ENCODE data around the gene SEMA3A.
"Not testable (repeated sequence)": the region's sequence is repeated elsewhere in the genome, so short reads cannot be mapped to it uniquely, and the experiment has no call there.

SEMA3A gene

DNA sequence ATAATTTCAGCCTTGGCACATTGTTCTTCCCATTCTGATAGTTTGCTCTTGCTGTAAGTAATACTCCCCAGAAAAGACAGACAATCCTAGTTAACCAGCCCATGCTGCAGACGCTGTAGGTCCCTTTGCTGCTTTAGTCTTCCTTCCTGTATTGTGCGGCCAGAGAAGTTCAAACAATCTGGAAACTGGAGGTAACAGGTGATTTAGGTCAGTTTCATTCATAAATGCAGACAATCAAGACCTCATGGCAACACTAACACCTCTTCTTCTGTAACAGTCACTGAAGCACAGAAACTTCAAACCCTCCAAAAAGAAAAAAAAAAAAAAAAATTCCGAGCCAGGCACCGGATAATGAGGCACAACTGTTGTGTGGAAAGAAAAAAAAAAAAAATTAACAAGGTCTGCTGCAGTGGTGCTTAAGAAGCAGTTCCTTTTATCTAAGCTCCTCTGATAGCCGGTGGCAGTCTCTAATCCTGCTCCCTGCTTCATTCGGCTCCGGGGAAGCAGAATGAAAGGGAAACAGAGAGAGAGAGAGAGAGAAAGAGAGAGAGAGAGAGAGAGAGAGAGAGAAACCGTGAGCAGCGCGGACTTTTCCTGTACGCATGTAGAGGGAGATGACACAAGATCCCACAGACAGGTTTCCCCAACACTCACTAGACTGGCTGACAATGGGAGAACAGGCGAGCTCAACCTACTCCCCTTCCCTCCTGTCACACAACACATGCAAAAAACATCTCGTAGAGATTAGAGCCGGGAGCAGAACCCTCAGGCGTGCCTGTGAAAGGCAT is at the start of gene SEMA3A:
TSS of gene SEMA3A (minus strand) at position 306 of the 788 bp plus-strand sequence. CDS start at position 103, 203 bp downstream.
- DNase-seq: no peak

- DNase-seq: not testable (repeated sequence)
Measured at GRCh38 chr7:84243037-84243436, 48.4 kb upstream of the SEMA3A start.

- DNase-seq: no peak
Measured at GRCh38 chr7:84238596-84238995, 44.0 kb upstream of the SEMA3A start.

DNA sequence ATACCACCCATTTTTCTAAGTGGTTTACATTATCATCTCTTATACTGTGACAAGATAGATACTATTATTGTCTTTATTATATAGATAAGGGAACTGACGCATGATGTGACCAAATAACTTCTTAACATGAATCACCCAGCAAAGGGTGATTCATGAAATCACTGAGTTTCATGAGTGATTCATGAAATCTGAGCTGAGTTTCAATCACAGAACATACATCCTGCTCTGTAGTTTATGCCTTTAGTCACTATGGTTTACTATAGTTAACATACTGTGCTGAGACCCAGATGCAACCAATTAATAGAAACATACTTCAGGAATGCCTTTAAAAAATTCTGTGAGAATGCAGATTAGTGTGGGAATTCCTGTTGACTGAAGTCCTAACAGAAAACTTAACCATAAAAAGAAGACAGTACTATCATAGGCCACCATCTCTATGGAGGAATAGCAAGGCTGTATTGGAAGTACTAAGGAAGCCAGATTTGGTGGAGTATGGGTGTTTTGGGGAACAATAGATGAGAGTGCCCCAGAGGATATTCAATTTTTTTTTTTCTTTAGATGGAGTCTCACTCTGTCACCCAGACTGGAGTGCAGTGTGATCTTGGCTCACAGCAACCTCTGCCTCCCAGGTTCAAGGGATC is 43.1 kb upstream of the SEMA3A start:
- DNase-seq: no peak

DNA sequence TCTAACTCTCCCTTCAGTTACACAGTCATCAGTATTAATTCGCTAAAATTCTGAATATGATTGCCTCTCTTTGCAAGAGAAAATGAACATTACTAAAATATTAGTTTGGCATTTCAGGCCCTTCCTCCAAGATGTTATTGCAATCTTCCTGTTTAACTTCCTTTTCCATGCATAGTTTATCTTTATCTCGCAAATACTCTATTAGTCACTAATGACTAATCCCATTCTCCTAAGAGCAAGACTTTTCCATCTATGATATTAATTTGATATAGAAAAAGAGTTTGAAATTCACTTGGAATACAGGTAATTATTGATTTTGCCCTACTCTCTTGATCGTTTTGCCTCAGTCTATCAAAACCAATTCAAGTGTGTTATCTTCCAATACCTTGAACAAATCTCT is 41.8 kb upstream of the SEMA3A start:
- DNase-seq: no peak

DNA sequence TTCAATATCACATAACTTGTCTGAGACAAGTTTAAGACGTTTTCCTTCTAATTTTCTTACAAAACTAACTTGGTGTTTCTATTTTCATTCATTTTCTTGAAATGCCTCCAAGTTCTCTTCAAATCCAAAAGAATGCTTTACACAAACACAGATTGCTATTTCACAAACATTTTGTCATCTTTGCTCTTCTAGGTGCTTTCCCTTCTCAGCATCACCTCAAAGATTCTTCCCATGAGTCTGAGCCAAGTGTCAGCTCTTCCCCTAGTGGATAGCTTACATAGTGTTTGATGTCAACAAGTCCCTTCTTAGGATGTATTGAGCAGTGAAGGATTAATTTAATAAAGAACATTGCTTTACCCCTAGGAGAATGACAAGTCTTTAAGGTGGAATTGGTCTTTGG is 38.1 kb upstream of the SEMA3A start:
- no peak for DNase-seq

DNA sequence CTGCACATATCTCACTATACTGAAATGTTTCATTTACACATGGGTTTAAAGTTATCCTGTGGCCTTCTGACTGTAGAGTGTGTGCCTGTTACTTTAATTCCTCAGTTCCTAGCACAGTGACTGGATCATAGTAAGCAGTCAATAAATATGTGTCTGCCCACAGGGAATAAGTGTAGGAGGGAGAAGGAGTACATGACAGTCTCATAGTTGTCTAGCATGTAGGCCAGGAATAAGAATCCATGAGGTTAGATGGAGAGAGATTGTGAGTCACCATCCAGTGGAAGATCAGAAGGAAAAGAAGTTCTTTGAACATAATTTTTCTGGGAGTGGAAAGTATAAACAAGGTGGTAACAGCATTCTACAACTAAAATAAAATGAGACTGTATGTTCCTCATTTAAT is 36.6 kb upstream of the SEMA3A start:
- no peak for DNase-seq

DNA sequence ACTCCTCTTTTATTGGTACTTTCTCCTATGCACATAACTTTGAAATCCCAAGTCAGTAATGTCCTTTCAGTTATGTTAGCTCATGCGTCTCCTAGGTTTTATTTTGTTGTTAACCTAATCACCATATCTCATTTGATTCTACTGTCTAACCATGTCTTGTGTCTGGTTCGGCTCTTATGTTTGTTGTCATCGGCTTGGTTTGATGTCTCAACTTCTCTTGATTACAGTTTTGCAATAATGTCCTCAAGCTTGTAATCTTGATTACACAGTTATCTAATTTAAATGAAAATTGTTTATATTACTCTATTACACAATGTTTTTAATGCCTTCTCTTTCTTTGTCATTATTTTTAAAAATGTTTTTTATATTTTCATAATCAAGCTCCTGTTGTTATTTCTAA is 35.9 kb upstream of the SEMA3A start:
- DNase-seq: no peak

DNA sequence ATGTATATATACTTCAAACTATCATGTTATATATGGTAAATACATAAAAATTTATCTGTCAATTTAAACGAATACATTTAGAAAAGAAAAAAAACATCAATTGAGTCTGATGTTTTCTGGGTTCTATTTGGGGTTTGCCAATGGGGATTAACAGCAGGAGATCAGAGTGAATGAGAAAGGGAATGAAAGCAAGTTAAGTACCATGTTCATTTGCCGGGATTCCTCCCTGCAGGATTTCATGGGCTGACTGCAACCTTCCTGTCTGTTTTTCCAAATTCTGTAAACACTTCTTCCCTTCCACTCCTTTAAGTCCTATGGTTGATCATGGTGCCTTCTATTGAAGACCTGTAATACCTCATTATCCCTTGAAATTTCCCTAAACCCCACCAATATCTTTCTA is 33.9 kb upstream of the SEMA3A start:
- no peak for DNase-seq

DNA sequence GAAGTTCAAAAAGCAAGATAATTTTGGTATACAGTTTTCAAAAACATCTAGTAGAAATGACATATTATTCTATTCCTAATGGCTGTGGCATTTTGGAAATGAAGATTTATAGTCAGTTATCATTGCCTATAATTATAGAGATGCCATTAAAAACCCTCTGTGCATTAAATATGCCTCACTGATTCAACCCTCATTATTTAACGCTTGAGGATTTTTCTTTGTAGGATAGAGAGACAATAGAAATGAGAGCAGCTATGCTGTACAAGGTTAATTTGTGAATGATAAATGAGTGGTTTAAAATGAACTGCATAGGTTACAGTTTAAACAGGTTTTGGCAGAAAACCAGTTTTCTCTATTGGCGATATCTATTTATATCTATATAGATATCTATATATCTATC is 32.2 kb upstream of the SEMA3A start:
- no peak for DNase-seq

DNA sequence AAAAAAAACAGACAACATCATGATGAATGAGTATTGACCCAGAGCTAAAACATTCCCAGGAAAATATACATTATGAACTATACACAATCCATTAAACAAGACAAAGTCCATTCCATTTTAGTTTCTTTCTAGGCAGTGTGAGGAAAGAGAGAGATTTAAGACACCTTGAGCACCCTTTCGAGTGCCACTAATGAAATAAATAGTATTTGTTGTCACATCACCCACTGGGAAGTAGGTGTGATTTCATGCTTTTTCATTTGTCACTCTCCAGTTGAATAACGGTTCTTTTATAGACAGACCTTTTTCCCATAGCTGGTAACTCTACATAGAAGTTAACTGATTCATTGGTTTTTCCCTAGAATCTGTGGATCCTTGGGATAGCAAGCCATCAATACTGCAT is 29.9 kb upstream of the SEMA3A start:
- no peak for DNase-seq

DNA sequence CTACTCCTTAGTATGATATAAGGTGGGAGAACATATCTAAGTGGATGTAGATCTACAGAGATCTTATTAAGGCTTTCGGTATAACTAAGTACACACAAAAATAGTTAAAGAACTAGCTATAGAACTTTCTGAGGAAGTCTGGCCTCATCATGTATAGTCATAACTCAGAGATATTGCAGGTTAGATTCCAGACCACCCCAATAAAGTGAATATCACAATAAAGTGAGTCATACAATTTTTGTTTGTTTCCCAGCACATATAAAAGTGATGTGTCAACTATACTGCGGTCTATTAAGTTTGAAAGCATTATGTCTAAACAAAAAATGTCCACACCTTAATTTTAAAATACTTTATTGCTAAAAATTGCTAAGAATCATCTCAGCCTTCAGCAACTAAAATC is 24.7 kb upstream of the SEMA3A start:
- DNase-seq: no peak

- DNase-seq: no peak
Measured at GRCh38 chr7:84218681-84219080, 24.1 kb upstream of the SEMA3A start.

GRCh38 chr7:84216472-84216871 is 21.9 kb upstream of the SEMA3A start:
- DNase-seq: no peak

GRCh38 chr7:84214757-84215156 is 20.2 kb upstream of the SEMA3A start:
- DNase-seq: not testable (repeated sequence)

- no peak for DNase-seq
Measured at GRCh38 chr7:84210301-84210700, 15.7 kb upstream of the SEMA3A start.

GRCh38 chr7:84209006-84209405 is 14.4 kb upstream of the SEMA3A start:
- DNase-seq: no peak

- no peak for DNase-seq
Measured at GRCh38 chr7:84207615-84208014, 13.0 kb upstream of the SEMA3A start.

- no peak for DNase-seq
Measured at GRCh38 chr7:84207025-84207424, 12.4 kb upstream of the SEMA3A start.

DNA sequence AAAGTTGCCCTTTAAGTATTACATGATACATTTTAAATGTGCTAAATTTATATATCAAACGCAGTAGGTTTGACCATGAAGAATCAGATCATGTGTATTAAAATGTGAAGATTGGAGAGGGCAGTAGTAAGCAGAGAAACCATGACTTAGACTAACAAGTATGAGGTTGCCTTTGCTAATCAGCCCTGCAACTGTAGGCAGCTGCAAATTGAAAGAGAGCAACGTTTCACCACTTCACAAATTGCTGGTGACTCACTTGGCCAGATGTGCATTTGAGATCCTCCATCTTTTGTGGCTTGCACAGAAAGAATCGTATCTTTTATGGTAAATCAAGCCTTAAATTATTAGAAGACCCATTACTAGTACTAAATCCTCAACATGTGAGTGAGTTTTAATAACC is 10.1 kb upstream of the SEMA3A start:
- no peak for DNase-seq

GRCh38 chr7:84202855-84203254 is 8.3 kb upstream of the SEMA3A start:
- DNase-seq: no peak

- DNase-seq: no peak
Measured at GRCh38 chr7:84200859-84201258, 6.3 kb upstream of the SEMA3A start.

DNA sequence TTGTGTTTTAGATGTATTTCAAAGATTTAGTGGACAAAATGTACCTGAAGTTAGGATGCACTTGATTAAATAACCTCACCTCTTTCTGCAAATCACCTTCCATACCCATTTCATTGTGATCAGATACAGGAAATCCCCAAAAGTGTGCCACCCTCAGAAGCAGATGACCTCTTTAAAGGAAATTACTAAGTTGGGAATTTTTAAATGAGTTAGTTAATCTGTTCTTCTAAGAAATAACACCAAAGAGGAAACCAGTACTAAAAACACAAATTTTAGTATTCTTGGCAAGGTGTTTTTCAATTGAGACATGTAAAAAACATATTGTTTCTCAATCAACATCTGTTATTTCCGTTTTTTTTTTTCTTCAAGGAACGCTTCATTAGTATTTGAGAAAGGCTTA is 4.6 kb upstream of the SEMA3A start:
- no peak for DNase-seq

DNA sequence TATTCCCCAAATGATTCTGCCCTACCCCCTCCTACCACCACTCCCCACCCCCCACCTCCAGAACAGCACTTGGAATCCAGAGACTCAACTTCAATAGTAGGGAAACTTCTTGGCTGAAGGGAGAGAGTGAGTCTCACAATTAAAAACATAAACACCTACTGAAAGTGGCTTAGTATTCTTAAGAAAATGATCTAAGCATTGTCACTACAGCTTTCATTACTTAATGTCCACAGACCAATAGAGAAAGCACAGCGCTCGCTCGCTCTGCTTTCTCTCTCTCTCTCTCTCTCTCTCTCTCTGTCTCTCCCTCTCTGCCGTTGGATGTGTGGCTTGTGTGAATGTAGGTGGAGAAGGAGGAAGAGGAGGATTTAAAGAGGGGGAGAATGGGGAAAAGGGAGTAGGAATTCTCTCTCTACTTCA is 1.5 kb upstream of the SEMA3A start:
- no peak for DNase-seq
